Measurements from ENCODE around the gene ITIH6.
"Not testable (repeated sequence)": the region's sequence is repeated elsewhere in the genome, so short reads cannot be mapped to it uniquely, and the experiment has no call there.

Gene ITIH6

GRCh38 chrX:54807524-54808108, 9.6 kb upstream of the ITIH6 start, which contains the start of gene MAGED2:
MAGED2 (plus strand) TSS chrX:54807745; CDS start chrX:54809332, 1,587 bp downstream.
- in situ Hi-C loops (cut with HindIII; ENCODE audit: low sequenced_read_pairs) = no loop called here

- in situ Hi-C loops (cut with HindIII; ENCODE audit: low sequenced_read_pairs) = no loop called here
Measured at GRCh38 chrX:54799046-54799445, 991 bp upstream of the ITIH6 start.

GRCh38 chrX:54794795-54795194, 3.3 kb downstream of the ITIH6 start:
- in situ Hi-C loops (cut with HindIII; ENCODE audit: low sequenced_read_pairs) = no loop called here

- in situ Hi-C loops (cut with HindIII; ENCODE audit: low sequenced_read_pairs) = no loop called here
Measured at GRCh38 chrX:54794028-54794427, 4.0 kb downstream of the ITIH6 start.

GRCh38 chrX:54789405-54789804, 8.7 kb downstream of the ITIH6 start:
- in situ Hi-C loops (cut with HindIII; ENCODE audit: low sequenced_read_pairs) = not testable (repeated sequence)

- in situ Hi-C loops (cut with HindIII; ENCODE audit: low sequenced_read_pairs) = no loop called here
Measured at GRCh38 chrX:54788446-54788845, 9.6 kb downstream of the ITIH6 start.

- in situ Hi-C loops (cut with HindIII; ENCODE audit: low sequenced_read_pairs) = no loop called here
Measured at GRCh38 chrX:54786967-54787366, 11.1 kb downstream of the ITIH6 start.

- in situ Hi-C loops (cut with HindIII; ENCODE audit: low sequenced_read_pairs) = no loop called here
Measured at GRCh38 chrX:54785901-54786300, 12.2 kb downstream of the ITIH6 start.

GRCh38 chrX:54776987-54777672, 20.9 kb downstream of the ITIH6 start:
- in situ Hi-C loops (cut with HindIII; ENCODE audit: low sequenced_read_pairs) = no loop called here

- in situ Hi-C loops (cut with HindIII; ENCODE audit: low sequenced_read_pairs) = no loop called here
Measured at GRCh38 chrX:54776061-54776460, 22.0 kb downstream of the ITIH6 start.

GRCh38 chrX:54774391-54775094, 23.5 kb downstream of the ITIH6 start:
- in situ Hi-C loops (cut with HindIII; ENCODE audit: low sequenced_read_pairs) = not testable (repeated sequence)

GRCh38 chrX:54758114-54759055, 39.7 kb downstream of the ITIH6 start:
- in situ Hi-C loops (cut with HindIII; ENCODE audit: low sequenced_read_pairs) = no loop called here

GRCh38 chrX:54754854-54755253, 43.2 kb downstream of the ITIH6 start:
- in situ Hi-C loops (cut with HindIII; ENCODE audit: low sequenced_read_pairs) = no loop called here

GRCh38 chrX:54748626-54749025, 49.4 kb downstream of the ITIH6 start:
- in situ Hi-C loops (cut with HindIII; ENCODE audit: low sequenced_read_pairs) = no loop called here

- in situ Hi-C loops (cut with HindIII; ENCODE audit: low sequenced_read_pairs) = no loop called here
Measured at GRCh38 chrX:54747733-54748393, 50.2 kb downstream of the ITIH6 start.

GRCh38 chrX:54746928-54747327, 51.1 kb downstream of the ITIH6 start:
- in situ Hi-C loops (cut with HindIII; ENCODE audit: low sequenced_read_pairs) = no loop called here

GRCh38 chrX:54745676-54746075, 52.4 kb downstream of the ITIH6 start:
- in situ Hi-C loops (cut with HindIII; ENCODE audit: low sequenced_read_pairs) = no loop called here

GRCh38 chrX:54738567-54738966, 59.5 kb downstream of the ITIH6 start:
- in situ Hi-C loops (cut with HindIII; ENCODE audit: low sequenced_read_pairs) = not testable (repeated sequence)

- in situ Hi-C loops (cut with HindIII; ENCODE audit: low sequenced_read_pairs) = not testable (repeated sequence)
Measured at GRCh38 chrX:54736298-54736942, 61.6 kb downstream of the ITIH6 start.

GRCh38 chrX:54721424-54721823, 76.6 kb downstream of the ITIH6 start:
- in situ Hi-C loops (cut with HindIII; ENCODE audit: low sequenced_read_pairs) = no loop called here
